HEK293T (cell line): ENCODE data around the gene ZNF558.

Experiments
- BHLHE40 ChIP-seq: fragments of 450-650 bp; IDR thresholded peaks from 2 replicates; pipeline ENCODE4 v1.6.1; 2016; ENCODE audit warnings: mild to moderate bottlenecking, moderate library complexity, borderline replicate concordance
- CTBP1 ChIP-seq: fragments of 450-650 bp; IDR thresholded peaks from 2 replicates; pipeline ENCODE4 v1.6.1; 2016; ENCODE audit warnings: borderline replicate concordance
- FOXA1 ChIP-seq: fragments of 450-650 bp; IDR thresholded peaks from 2 replicates; pipeline ENCODE4 v1.6.1; 2016; ENCODE audit warnings: mild to moderate bottlenecking
- SP1 ChIP-seq: fragments of 450-650 bp; IDR thresholded peaks from 2 replicates; pipeline ENCODE4 v1.6.1; 2017
- SUZ12 ChIP-seq: fragments of 450-650 bp; IDR thresholded peaks from 2 replicates; pipeline ENCODE4 v1.6.1; 2016; ENCODE audit warnings: mild to moderate bottlenecking
- TARDBP ChIP-seq: fragments of 450-650 bp; IDR thresholded peaks from 2 replicates; pipeline ENCODE4 v1.6.1; 2016
- TF ChIP-seq, protein P1 (sequence below): fragments of 450-650 bp; IDR thresholded peaks from 2 replicates; pipeline ENCODE4 v1.6.1; 2016

DNA sequence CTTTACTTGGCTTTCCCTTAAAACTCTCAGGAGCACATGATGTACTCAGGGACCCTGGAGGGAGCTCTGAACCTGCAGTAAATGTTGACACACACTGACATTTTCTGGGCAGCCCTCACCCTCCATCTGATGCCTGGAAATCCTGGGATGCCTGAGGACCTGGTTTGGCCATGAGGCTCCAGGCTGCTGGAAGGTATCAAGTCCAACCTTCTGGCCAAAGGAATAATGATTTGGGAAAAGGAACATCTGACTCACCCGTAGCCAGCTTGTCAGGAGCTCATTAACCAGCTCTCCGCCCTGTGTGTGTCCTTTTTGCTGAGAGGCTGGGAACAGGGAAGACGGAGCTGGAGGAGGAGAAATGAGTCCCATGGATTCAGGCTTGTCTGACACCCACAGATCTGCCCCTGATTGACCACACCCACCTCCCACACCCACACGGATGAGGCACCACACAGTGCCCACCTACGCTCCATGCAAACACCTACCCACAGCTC, 10.3 kb downstream of the ZNF558 start:
- no peak for TF ChIP-seq SP1
- TF ChIP-seq BHLHE40: no peak
- TF ChIP-seq FOXA1: no peak
- TF ChIP-seq SUZ12: no peak
- TF ChIP-seq TARDBP: no peak
- no peak for TF ChIP-seq CTBP1
- TF ChIP-seq, protein P1, sequence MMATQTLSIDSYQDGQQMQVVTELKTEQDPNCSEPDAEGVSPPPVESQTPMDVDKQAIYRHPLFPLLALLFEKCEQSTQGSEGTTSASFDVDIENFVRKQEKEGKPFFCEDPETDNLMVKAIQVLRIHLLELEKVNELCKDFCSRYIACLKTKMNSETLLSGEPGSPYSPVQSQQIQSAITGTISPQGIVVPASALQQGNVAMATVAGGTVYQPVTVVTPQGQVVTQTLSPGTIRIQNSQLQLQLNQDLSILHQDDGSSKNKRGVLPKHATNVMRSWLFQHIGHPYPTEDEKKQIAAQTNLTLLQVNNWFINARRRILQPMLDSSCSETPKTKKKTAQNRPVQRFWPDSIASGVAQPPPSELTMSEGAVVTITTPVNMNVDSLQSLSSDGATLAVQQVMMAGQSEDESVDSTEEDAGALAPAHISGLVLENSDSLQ: no peak
